GM12878 (cell line): ENCODE data around the gene KCNK5. TPM values are rescaled to one million over a fixed set of nuclear protein-coding genes. Genes with fewer than 3 reads are reported as not detected.

Source experiments
- ATAC-seq: fragments of 200-7000 bp; cut with Tn5 transposase; 3 replicates; pipeline ENCODE4 v1.9.1; 2020; ENCODE audit warnings: mild to moderate bottlenecking, moderate library complexity
- BruUV-seq: library from RNA; stranded (reverse); fragments of 400-500 nt; replicated peaks from 2 replicates; lab custom pipeline; 2021; lab: Mats Ljungman, UMichigan
- CTCF ChIA-PET: fragments of 300-600 bp; sonication (Branson Sonifier 250); formaldehyde crosslinking; extraction: SDS; loops from one replicate; lab custom pipeline; 2021; ENCODE audit warnings: inconsistent platforms; lab: Yijun Ruan, JAX
- POLR2A ChIA-PET: fragments of 350-600 bp; formaldehyde crosslinking; extraction: SDS; loops from one replicate; lab custom pipeline; 2021; ENCODE audit warnings: inconsistent platforms; lab: Charles Lee
- RAD21 ChIA-PET: fragments of 300-600 bp; sonication (Branson Sonifier 250); formaldehyde crosslinking; loops from one replicate; lab custom pipeline; 2023; ENCODE audit warnings: antibody characterized with exemption; ENCODE audit not compliant: unreplicated experiment; lab: Charles Lee
- SMC1A ChIA-PET: fragments of 300-600 bp; sonication (Branson Sonifier 250); formaldehyde crosslinking; loops from one replicate; lab custom pipeline; 2023; ENCODE audit not compliant: unreplicated experiment, uncharacterized antibody; lab: Charles Lee
- DNase-seq: peaks from one replicate; pipeline ENCODE4 v3.0.0-alpha.2; 2011; ENCODE audit warnings: low read depth, low spot score
- FAIRE-seq: peaks from 3 replicates; lab custom pipeline; 2011; peaks lifted over from hg19 to GRCh38; lab: Jason Lieb, UNC
- H2AFZ ChIP-seq: 2 replicates; pipeline ENCODE4 v1.6.0; 2011; ENCODE audit warnings: low read depth, low read length, control low read depth; ENCODE audit not compliant: control insufficient read depth
- H3K27ac ChIP-seq: 2 replicates; pipeline ENCODE4 v1.5.1; 2011; ENCODE audit warnings: control low read depth; ENCODE audit not compliant: control insufficient read depth, insufficient read depth
- H3K27me3 ChIP-seq, 2 experiments: replicated peaks in 1 of 2; 2 replicates each; pipeline versions ENCODE4 v1.6.0 to v1.6.1; 2011; ENCODE audit warnings: low read length in 1 of 2; ENCODE audit not compliant: control insufficient read depth in 2 of 2, insufficient read depth in 2 of 2
- H3K36me3 ChIP-seq, 2 experiments: 2 replicates each; pipeline ENCODE4 v1.5.1; 2011; ENCODE audit warnings: low read length in 1 of 2; ENCODE audit not compliant: control insufficient read depth in 2 of 2, insufficient read depth in 2 of 2
- H3K4me1 ChIP-seq: 2 replicates; pipeline ENCODE4 v1.6.1; 2011; ENCODE audit warnings: mild to moderate bottlenecking, low read length, moderate library complexity, mixed read lengths; ENCODE audit not compliant: control insufficient read depth, insufficient read depth
- H3K4me2 ChIP-seq: 2 replicates; pipeline ENCODE4 v1.6.0; 2011; ENCODE audit warnings: control low read depth; ENCODE audit not compliant: control insufficient read depth, insufficient read depth
- H3K4me3 ChIP-seq: fragments of 200-600 bp; sonication (generic); 2 replicates; pipeline ENCODE4 v1.5.1; 2016
- H3K79me2 ChIP-seq: 2 replicates; pipeline ENCODE4 v1.6.0; 2011; ENCODE audit warnings: low read length; ENCODE audit not compliant: control insufficient read depth, insufficient read depth
- H3K9ac ChIP-seq: 2 replicates; pipeline ENCODE4 v1.8.0; 2011; ENCODE audit warnings: low read length, control low read depth, mixed read lengths; ENCODE audit not compliant: control insufficient read depth, insufficient read depth
- H3K9me3 ChIP-seq: replicated peaks from 3 replicates; pipeline ENCODE4 v1.5.1; 2011; ENCODE audit warnings: mild to moderate bottlenecking, low read length; ENCODE audit not compliant: control insufficient read depth, insufficient read depth
- H4K20me1 ChIP-seq: 2 replicates; pipeline ENCODE4 v1.6.0; 2011; ENCODE audit not compliant: control insufficient read depth, insufficient read depth
- ATF7 ChIP-seq: fragments of 450-650 bp; IDR thresholded peaks from 2 replicates; pipeline ENCODE4 v1.6.1; 2016; ENCODE audit warnings: low read depth, mild to moderate bottlenecking
- HCFC1 ChIP-seq: fragments of 150-350 bp; IDR thresholded peaks from 2 replicates; pipeline ENCODE4 v1.6.1; 2014; ENCODE audit warnings: low read length
- NFYA ChIP-seq: IDR thresholded peaks from 2 replicates; pipeline ENCODE4 v1.6.1; 2011; ENCODE audit warnings: low read depth, mild to moderate bottlenecking, low read length, improper control_type of control experiment, borderline replicate concordance
- PAX8 ChIP-seq: fragments of 450-650 bp; IDR thresholded peaks from 2 replicates; pipeline ENCODE4 v1.6.1; 2017; ENCODE audit warnings: mild to moderate bottlenecking, moderate library complexity
- POLR2AphosphoS5 ChIP-seq: IDR thresholded peaks from 2 replicates; pipeline ENCODE4 v1.6.1; 2011; ENCODE audit warnings: mild to moderate bottlenecking, low read length, inconsistent platforms
- RUNX3 ChIP-seq: IDR thresholded peaks from 2 replicates; pipeline ENCODE4 v1.6.1; 2012; ENCODE audit warnings: low read length, inconsistent platforms
- SIN3A ChIP-seq: IDR thresholded peaks from 2 replicates; pipeline ENCODE4 v1.6.1; 2012; ENCODE audit warnings: low read depth, low read length, improper control_type of control experiment
- TCF3 ChIP-seq: IDR thresholded peaks from 2 replicates; pipeline ENCODE4 v1.6.1; 2012; ENCODE audit warnings: low read depth, mild to moderate bottlenecking, low read length, borderline replicate concordance; ENCODE audit not compliant: insufficient read depth
- ZNF207 ChIP-seq: fragments of 450-650 bp; IDR thresholded peaks from 2 replicates; pipeline ENCODE4 v1.6.1; 2014; ENCODE audit warnings: antibody characterized with exemption, mild to moderate bottlenecking, borderline replicate concordance
- ZNF217 ChIP-seq: fragments of 450-650 bp; IDR thresholded peaks from 2 replicates; pipeline ENCODE4 v1.6.1; 2017; ENCODE audit warnings: antibody characterized with exemption, mild to moderate bottlenecking
- WGBS: methylation state at CpG from one replicate; pipeline ENCODE4 v1.1.6; 2016; ENCODE audit warnings: low lambda C conversion rate; ENCODE audit not compliant: insufficient replicate concordance, insufficient coverage; ENCODE audit errors: missing lambda C conversion rate; 5-methylcytosine and 5-hydroxymethylcytosine counted together
- in situ Hi-C: fragments of 300-500 bp; cut with MboI; formaldehyde crosslinking; loops from 9 replicates; pipeline ENCODE4 v1.14.3; 2018; ENCODE audit warnings: mixed read lengths
- intact Hi-C: fragments of 100-400 bp; cut with micrococcal nuclease; formaldehyde crosslinking; loops from one replicate; pipeline ENCODE4 v1.14.2; 2022; ENCODE audit not compliant: unreplicated experiment
- polyA plus RNA-seq, 11 experiments: library from polyadenylated mRNA; depleted of rRNA in 4 of 11; unstranded in 6 of 11; stranded (reverse) in 5 of 11; fragments of >200 nt; fragmentation: Nextera tagmentation in 4 of 11; fragmentation: Illumina TruSeq in 1 of 11; extraction: Ambion mirVana in 4 of 11; extraction: Trizol in 1 of 11; gene quantifications; 1 replicate in 1 of 11; 2 replicates in 10 of 11; pipeline versions ENCODE4 v1.2.1 to v1.2.3, GENCODE V29; 2011 to 2016; ENCODE audit warnings: inconsistent platforms in 2 of 11, missing spikeins in 2 of 11, low read depth in 1 of 11
- total RNA-seq, 4 experiments: library from RNA; depleted of rRNA in 3 of 4; stranded (reverse); fragments of >200 nt in 3 of 4; fragmentation: Illumina TruSeq in 1 of 4; extraction: Trizol in 1 of 4; gene quantifications; 2 replicates each; pipeline versions ENCODE4 v1.2.1 to v1.2.3, GENCODE V29; 2013 to 2021
- TF ChIP-seq, protein P1 (sequence below): fragments of 150-350 bp; IDR thresholded peaks from 2 replicates; pipeline ENCODE4 v1.6.1; 2016; ENCODE audit warnings: low read depth, low read length
- TF ChIP-seq, protein P2 (sequence below): fragments of 450-650 bp; IDR thresholded peaks from 2 replicates; pipeline ENCODE4 v1.6.1; 2016; ENCODE audit warnings: mild to moderate bottlenecking
- TF ChIP-seq, protein P3 (sequence below): fragments of 450-650 bp; IDR thresholded peaks from 2 replicates; pipeline ENCODE4 v1.6.1; 2014; ENCODE audit warnings: mild to moderate bottlenecking
- TF ChIP-seq, protein P4 (sequence below), 3 experiments: IDR thresholded peaks in 2 of 3; conservative IDR thresholded peaks in 1 of 3; 2 replicates each; pipeline ENCODE4 v1.5.1; 2011; ENCODE audit warnings: low read depth in 3 of 3, low read length in 3 of 3, mild to moderate bottlenecking in 3 of 3, control low read depth in 2 of 3, moderate library complexity in 2 of 3, inconsistent platforms in 1 of 3, mixed read lengths in 1 of 3; ENCODE audit not compliant: control insufficient read depth in 2 of 3, insufficient read depth in 1 of 3; ENCODE audit errors: extremely low read depth in 1 of 3

KCNK5 gene
- total and polyA plus RNA-seq, 10 of the 15 experiments (the other 5 are each of a cell fraction or from before 2014, with no cell fraction given) = 0.11 to 4.2 (median 2.1) TPM

DNA sequence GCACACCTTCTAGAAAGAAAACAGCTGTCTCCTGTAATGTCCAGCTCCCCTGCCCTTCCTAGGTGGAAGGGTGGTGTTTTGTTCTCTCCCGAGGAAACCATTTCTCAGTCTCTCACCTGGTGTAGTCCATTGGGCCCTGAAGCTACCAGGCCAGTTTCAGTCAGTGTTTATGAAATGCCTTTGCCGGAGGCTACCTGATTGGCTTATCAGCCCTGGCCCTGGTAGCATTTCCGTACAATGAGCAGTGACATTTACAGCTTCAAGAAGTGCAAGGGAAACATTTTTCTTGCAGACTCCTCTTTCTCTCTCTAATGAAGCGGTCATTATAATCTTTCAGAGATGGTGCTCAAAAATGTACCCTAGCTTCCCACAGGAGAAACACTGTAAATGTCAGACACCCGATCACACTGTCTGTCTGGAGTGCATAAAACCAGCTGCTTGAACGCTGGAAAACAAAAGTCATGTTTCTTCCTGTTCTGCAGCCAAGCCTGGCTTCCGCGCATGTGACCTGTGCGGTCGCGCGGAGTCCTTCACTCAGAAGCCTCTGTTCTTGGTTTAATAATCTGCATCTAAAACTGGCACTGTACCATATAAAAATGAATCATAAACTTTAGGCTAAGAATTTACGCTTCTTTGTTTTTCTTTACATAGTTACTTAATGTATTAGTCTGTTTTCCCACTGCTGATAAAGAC, 85.9 kb downstream of the KCNK5 start (continued):
- TF ChIP-seq, protein P1, sequence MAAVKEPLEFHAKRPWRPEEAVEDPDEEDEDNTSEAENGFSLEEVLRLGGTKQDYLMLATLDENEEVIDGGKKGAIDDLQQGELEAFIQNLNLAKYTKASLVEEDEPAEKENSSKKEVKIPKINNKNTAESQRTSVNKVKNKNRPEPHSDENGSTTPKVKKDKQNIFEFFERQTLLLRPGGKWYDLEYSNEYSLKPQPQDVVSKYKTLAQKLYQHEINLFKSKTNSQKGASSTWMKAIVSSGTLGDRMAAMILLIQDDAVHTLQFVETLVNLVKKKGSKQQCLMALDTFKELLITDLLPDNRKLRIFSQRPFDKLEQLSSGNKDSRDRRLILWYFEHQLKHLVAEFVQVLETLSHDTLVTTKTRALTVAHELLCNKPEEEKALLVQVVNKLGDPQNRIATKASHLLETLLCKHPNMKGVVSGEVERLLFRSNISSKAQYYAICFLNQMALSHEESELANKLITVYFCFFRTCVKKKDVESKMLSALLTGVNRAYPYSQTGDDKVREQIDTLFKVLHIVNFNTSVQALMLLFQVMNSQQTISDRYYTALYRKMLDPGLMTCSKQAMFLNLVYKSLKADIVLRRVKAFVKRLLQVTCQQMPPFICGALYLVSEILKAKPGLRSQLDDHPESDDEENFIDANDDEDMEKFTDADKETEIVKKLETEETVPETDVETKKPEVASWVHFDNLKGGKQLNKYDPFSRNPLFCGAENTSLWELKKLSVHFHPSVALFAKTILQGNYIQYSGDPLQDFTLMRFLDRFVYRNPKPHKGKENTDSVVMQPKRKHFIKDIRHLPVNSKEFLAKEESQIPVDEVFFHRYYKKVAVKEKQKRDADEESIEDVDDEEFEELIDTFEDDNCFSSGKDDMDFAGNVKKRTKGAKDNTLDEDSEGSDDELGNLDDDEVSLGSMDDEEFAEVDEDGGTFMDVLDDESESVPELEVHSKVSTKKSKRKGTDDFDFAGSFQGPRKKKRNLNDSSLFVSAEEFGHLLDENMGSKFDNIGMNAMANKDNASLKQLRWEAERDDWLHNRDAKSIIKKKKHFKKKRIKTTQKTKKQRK = no peak
- TF ChIP-seq PAX8 (no peak), ATF7 (no peak), HCFC1 (no peak)

DNA sequence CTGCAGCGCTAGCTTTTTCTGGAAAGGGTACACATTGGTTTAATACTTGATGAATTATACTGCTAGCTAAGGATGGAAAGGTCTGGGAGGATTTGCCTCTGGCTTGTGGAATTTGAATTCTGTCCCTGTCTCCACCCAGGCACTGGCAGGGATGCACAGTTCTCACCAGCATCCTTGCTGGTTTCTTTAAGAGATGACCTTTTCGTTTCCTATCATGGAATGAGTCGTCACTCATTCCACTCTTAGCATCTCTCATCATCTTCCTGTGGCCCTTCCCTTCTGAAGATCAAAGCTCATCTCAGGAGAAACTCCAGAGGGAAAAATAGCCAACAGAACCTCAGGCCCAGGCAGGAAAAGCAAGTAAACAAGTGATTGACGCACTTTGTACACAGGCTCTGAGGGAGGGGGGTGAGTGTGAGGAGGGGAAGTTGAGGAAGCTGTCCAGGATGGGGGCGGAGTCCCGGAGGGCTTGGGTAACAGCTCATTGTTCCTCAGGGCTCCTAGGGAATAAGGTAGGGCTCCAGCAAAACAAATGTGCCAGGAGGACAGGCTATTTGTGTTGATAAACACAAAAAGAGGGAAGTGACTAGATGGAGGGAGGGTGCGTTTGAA, 88.6 kb downstream of the KCNK5 start:
- CTCF ChIA-PET = no interaction called here
- ATAC-seq = no peak
- intact Hi-C loops (no loop called here), in situ Hi-C loops (no loop called here)
- Histone ChIP-seq H3K36me3 (no peaks in the 10 kb centered on the region), H3K9me3 (no peaks in the 10 kb centered on the region), H3K9ac (no peak overlapping the region), H3K4me3 (no peak overlapping the region), H2AFZ (no peak overlapping the region), H3K79me2 (no peaks in the 10 kb centered on the region), H4K20me1 (no peaks in the 10 kb centered on the region), H3K4me2 (no peak overlapping the region), H3K27ac (no peak overlapping the region), H3K27me3 (no peaks in the 10 kb centered on the region), H3K4me1 (no peaks in the 10 kb centered on the region)
- WGBS = 16% methylated on average over 7 of the region's 7 CpGs
- BruUV-seq = no TSS peak
- POLR2A ChIA-PET = no interaction called here
- no peak for DNase-seq
- RAD21 ChIA-PET = no interaction called here
- no peak for FAIRE-seq
- SMC1A ChIA-PET = no interaction called here
- TF ChIP-seq ZNF207 (no peak), NFYA (no peak), SIN3A (no peak), POLR2AphosphoS5 (no peak), RUNX3 (no peak), TCF3 (no peak), ZNF217 (no peak)
- TF ChIP-seq, protein P2, sequence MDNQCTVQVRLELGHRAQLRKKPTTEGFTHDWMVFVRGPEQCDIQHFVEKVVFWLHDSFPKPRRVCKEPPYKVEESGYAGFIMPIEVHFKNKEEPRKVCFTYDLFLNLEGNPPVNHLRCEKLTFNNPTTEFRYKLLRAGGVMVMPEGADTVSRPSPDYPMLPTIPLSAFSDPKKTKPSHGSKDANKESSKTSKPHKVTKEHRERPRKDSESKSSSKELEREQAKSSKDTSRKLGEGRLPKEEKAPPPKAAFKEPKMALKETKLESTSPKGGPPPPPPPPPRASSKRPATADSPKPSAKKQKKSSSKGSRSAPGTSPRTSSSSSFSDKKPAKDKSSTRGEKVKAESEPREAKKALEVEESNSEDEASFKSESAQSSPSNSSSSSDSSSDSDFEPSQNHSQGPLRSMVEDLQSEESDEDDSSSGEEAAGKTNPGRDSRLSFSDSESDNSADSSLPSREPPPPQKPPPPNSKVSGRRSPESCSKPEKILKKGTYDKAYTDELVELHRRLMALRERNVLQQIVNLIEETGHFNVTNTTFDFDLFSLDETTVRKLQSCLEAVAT = no peak
- TF ChIP-seq, protein P3, sequence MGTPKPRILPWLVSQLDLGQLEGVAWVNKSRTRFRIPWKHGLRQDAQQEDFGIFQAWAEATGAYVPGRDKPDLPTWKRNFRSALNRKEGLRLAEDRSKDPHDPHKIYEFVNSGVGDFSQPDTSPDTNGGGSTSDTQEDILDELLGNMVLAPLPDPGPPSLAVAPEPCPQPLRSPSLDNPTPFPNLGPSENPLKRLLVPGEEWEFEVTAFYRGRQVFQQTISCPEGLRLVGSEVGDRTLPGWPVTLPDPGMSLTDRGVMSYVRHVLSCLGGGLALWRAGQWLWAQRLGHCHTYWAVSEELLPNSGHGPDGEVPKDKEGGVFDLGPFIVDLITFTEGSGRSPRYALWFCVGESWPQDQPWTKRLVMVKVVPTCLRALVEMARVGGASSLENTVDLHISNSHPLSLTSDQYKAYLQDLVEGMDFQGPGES = no peak
- TF ChIP-seq, protein P4, sequence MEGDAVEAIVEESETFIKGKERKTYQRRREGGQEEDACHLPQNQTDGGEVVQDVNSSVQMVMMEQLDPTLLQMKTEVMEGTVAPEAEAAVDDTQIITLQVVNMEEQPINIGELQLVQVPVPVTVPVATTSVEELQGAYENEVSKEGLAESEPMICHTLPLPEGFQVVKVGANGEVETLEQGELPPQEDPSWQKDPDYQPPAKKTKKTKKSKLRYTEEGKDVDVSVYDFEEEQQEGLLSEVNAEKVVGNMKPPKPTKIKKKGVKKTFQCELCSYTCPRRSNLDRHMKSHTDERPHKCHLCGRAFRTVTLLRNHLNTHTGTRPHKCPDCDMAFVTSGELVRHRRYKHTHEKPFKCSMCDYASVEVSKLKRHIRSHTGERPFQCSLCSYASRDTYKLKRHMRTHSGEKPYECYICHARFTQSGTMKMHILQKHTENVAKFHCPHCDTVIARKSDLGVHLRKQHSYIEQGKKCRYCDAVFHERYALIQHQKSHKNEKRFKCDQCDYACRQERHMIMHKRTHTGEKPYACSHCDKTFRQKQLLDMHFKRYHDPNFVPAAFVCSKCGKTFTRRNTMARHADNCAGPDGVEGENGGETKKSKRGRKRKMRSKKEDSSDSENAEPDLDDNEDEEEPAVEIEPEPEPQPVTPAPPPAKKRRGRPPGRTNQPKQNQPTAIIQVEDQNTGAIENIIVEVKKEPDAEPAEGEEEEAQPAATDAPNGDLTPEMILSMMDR (IDR thresholded peaks at IDR 0.05 in 2 of 3, conservative IDR thresholded peaks at IDR 0.05 in 1 of 3; ENCODE audit: control insufficient read depth in 2 of 3, extremely low read depth in 1 of 3, insufficient read depth in 1 of 3, low read depth in 3 of 3, low read length in 3 of 3) = no peak
